GM19468 (cell line): Measurements from ENCODE around the gene P2RY12.

Experiments used
- ATAC-seq: cut with Tn5 transposase; IDR thresholded peaks from one replicate; pipeline ENCODE4 v1.9.1; 2021; ENCODE audit warnings: mild to moderate bottlenecking, moderate library complexity, moderate number of reproducible peaks; ENCODE audit not compliant: unreplicated experiment; ENCODE audit errors: extremely low read depth

The P2RY12 gene

DNA sequence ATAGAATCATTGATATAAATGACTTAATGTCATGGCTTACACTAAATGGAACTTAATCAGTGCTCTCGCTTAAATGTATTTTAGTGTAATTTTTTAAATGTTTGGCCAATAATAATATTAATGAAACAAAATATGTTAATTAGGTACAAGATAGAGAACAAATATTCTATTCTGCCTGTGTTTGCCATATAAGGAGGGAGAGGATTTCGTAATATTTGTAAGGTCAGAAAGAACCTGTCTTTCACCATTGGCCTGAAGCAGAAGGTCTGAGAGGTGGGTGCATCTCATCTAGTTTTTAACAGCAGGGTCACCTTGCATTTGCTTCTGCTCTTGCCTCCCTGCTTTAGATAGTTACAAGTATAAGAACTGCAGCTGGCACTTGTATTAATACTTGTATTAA is 70.4 kb downstream of the P2RY12 start:
- ATAC-seq = no peak

DNA sequence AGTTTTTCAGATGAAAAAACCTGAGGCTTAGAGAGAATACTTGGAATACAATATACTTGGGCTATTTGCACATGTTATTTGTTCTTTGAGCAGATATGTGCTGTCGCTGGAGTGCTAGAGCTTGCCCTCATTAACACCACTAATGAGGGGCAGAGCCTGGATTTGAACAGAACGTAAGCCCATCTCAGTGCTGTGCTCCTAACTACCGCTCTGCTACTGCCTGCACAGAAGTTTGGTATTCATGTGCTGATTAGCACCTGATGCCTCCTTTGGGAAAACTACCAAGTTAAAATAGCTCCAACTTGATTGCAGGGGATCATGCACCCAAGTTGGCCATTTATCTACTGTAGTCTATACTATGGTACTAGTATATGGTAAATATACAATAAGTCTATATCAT is 71.6 kb downstream of the P2RY12 start:
- ATAC-seq = no peak

DNA sequence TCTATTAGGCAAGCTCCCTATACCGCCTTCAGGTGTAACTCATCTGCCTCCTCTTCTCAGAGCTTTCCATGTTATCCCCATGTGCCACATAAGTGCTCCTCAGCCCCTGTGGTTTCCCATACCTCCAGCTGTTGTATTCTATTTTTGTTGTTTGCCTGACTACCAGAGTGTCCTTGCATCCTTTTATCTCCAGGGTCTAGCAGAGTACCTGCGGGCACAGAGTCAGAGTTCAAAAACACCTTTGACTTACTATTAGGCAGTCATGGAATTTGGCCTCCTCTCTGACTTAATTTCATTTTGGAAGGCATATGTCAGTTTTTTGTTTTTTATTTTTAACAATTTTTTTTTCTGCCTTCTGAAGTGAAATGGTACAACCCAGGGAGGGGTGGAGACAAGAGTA is 75.0 kb downstream of the P2RY12 start:
- no peak for ATAC-seq

DNA sequence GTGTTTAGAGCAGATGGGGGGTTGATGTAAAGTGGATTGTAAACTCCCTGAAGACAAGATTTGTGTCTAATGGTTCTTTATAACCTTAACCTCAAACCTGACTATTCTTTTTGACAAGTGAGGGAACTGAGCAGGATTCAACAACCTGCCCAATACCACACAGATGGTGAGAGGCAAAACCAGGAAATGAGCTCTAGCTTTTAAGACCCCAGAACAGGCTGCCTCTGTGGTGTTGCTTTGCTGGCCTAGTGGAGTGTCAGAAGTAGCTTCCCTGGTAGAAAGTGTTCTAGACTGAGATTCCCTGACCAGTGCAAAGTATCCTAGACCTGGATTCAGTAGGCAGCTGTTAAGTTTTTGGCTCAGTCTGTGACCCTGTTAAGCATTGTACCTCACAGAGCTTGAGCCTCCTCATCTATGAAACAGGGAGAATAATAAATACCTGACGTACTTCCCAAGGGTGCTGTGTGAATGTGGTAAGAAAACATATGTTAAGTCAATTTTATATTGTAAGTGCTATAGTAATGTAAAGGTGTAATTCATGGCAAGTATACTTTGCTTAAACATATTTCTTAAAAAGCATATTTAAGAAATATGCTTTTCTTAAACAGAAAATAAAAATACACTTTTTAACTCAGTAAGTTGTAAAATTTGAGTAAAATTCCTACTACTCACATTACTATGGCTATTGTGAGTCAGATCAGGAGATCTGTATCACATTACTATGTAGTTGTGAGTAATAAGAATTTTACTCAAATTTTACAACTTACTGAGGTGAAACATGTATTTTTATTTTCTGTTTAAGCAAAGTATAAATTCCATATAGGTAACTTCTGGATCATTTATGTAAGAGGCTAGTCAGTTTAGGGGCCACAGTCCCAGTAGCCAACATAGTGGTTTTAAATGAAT is 76.7 kb downstream of the P2RY12 start:
- ATAC-seq = no peak

DNA sequence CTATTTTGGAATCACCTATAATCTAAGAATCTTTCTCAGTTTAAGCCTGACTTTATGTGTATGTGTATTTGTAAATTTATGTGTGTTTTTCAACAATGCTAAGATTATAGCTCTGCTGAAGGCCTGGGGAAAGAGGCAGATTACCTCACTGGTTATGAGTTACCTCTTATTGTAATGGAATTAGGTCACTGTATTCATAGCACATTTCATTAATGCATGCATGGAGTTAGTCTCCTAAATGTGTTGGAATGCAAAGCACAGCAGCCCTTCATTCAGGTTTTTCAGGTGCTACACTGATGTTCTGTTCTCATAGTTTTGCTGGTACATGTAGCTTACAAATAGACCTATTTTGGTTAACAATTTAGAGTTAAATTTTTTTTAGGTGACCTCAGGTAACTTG is 77.4 kb downstream of the P2RY12 start:
- ATAC-seq = no peak

DNA sequence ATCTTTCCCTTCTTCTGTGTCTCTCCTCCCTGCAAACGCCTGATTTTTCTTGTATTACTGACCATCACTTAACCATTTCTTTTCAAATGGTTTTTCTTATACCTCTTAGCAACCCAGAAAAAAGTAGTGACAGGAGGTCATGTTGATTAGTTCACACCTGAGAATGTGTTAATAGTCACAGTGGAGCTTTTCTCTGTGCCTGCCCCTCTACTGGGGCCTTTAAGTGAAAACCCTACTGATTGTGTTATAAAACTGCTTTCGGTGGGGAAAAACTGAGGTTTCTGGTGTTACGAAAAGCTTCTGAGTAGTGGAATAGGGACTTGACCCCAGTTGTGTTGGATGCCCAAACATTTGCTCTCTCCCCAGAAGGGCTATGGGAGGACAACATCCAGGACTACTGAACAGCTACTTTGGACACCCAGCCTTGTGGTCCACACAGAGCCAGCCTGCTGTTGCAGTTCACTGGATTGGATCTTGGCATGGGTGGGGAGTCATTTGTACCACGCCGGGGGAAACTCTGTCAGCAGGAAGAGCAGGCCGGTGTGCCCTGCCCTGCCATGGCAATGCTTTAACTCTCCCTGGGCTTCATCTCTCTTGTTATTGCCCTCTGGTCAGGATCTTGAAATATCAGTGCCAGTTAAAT is 78.3 kb downstream of the P2RY12 start:
- no peak for ATAC-seq

DNA sequence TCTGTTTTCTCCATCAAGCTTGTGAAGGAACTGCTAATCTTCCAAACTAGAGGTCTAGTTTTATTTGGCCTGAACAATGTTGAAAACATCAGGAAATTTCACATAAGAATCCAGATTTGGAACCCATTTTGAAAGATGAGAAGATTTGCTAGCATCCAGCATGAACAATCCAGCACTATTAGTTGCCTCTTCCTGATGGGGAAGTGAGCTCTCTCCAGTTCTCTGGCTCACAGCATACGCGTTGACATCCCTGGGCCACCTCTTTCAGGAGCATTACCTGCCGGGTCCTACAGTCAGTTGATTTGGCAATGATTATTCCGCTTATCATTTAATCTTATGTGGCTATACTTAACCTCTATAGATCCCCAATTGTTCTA is 78.8 kb downstream of the P2RY12 start:
- no peak for ATAC-seq

DNA sequence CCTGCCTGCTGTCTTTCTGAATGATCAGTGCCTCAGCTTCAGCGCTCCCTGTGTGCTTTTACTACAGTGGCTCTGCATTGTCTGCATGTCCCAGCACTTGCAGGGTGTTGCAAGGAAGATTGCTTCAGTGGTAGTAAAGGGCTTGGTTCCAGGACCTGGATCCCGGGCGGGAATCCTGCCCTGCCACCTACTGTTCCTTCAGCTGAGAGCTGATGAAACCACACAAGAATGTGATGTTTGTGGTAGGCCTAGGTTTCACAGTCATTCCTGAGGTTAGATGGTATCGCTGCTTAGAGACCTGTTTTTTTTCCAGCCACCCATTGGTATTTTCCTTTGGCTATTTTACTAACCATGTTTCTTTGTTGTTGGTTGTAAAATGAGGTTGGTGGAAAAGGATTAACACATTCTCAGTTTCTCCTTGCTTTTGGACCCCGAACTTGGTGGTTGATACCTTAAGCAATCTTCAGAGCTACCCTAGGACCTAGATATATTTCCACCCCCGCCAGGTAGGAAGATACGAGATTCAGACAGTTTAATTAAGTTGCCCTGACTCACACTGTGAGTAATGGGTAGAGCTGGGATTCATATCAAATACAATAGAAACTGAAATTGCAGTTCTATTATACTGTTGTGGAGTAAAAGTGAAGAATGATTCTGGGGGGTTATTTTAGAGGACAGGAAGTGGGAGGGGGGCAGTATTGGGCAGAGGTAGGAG is 79.3 kb downstream of the P2RY12 start:
- ATAC-seq = no peak

DNA sequence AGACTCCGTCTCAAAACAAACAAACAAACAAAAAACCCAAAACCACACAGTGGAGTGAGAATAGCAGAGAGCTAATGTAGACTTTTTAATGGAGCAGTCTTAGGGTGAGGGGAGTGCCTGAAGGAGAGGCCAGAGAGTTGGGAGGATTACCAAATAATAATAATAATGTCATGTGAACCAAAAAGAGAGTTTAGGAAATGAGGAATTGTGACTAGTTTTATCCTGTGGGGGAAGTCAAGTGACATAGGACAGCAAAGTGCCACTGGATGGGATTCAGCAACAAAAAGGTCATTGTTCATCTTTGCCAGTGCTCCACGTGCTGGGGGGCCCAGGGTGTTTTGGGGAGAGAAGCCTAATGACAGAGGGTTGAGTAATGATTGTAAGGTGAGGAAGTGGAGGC is 80.8 kb downstream of the P2RY12 start:
- ATAC-seq = no peak

DNA sequence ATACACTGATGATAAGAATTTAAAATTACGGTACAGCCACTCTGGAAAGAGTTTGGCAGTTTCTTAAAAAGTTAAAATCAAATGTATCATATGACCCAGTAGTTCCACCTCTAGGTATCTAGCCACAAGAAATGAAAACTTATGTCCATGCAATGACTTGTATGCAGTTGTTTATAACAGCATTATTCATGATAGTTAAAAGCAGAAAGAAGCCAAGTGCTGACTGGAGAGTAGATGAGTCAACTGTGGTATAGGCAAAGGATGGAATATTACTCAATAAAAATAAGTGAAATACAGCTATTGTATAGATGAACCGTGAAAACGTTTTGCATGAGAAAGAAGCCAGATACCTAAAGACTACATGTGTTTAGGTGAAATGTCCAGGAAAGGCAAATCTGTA is 82.8 kb downstream of the P2RY12 start:
- no peak for ATAC-seq

DNA sequence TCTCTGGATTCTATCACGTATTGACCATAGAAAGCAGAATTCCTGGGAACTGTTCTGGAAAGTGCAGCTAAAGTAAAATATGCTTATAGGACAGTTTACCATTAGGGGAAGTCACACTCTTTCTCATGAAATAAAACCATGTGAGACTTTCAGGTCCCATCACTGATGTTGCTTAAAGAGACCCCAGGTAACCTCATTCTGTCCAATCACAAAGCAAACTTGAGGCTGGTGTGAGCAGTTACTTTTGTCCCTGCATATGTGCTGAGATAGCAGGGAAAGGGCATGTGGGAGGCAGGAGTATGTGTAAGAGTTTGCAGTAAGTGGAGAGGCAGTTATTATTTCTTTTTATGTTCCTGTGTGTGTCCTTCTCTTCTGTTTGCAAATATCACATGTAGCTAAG is 84.0 kb downstream of the P2RY12 start:
- no peak for ATAC-seq

DNA sequence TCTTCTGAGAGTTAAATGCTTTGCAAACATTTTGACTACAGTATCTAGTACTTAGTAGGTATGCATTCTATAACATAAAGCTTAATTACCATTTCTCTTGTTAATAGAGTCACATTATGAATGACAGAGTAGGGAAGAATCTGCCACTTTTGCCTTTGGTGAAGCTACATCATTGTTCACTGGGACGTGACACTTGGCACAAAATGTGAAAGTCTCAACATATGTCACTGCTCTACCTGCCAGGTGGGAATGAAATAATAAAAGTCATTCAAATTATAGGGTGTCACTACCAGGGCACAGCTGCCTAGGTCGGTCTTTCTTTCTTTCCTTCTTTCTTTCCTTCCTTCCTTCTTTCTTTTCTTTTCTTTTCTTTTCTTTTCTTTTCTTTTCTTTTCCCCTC is 85.5 kb downstream of the P2RY12 start:
- ATAC-seq = no peak

DNA sequence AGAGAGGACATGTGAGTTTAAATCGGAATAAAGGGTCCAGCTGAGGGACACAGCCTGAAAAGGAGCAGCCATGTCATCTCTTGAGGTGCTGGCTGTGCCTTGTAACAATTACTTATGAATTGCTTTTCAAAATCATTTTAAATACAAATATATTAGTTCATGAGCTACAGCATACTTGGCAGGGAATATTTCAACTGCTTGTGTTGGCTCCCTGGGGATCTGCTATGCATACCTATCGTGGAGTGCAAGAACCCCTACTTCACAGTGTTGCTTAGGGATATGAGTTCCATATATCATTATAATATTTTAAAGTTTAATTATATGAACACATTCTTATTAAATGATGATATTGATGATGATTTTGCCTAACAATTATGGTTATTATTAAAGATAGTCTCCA is 87.1 kb downstream of the P2RY12 start:
- ATAC-seq = no peak

DNA sequence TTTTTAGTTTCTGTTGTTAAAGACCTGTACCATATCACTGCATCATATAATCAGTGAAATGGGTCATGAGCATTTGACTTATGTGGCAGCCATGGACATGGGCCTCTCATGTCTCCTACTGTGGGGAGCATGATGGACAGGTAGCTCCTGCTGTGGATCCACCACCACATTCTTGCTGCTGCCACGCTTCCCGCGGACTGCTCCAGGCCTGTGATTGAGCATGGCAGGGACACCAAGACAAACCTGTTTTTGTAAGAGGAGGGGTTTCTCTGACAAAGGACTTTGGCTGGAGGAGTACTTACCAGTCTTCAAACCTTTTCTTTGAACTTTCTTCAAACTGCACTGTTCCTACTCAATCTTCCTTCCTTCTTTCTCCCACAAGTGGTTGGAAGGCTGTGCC is 88.3 kb downstream of the P2RY12 start:
- ATAC-seq = no peak

DNA sequence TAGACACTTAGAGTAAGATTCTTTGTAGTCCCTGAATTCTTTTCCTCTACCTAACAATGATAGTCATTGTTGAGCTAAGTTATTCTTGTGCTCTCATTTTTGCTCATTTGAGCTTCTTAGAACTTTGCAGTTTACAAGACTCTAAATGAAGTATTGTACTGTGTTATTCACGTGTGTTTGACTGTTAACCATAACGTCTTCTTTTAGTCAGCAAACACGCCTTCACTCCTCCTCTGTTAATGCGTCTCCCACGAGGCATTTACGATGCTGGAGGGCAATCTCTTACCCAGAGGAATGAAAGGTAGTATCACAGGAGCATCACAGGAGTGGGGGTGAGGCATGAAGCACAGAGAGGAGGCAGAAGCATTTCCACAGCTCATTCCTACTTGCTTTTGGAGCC is 91.4 kb downstream of the P2RY12 start:
- ATAC-seq = no peak

DNA sequence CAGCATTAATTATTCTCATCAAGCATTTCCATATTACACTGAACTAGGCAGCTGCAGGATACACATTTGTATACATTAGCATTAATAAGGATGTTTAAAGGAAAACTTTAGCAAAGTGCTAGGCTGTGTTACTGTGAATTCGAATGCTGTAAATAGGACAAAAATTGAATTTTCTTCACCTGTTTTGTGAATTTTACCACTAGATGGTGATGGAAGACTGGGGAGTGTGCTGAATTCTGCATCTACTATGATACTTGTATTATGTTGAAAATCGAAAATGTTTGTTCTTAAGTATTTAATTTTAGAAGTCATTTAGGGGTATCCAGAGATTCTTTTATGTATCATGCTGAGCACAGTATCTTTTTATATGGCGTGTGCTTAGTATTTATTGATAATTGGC is 93.9 kb downstream of the P2RY12 start:
- ATAC-seq = no peak

DNA sequence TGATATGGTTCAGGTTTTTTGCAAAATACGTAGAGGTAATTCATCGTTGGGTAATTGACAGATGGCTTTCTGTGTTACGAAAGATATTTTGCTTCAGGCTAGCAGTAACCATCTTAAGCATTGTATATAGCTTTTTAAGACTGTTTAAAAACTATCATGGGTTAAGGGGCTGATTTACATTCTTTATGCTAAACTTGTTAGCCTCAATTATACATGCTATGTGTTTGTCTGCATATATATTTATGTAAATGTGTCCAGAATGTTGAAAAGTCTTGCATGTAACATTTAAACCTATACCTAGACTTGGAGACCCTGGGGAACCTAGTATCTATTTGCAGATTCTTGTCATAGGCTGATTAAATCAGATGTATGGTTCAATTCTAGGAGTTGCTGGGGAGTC is 95.1 kb downstream of the P2RY12 start:
- ATAC-seq = no peak
